HepG2 (cell line): ENCODE measurements around the gene NARF. TPM values are rescaled to one million over a fixed set of nuclear protein-coding genes. Genes with fewer than 3 reads are reported as not detected.

Experiments
- DPF2 ChIP-seq: sonication (generic); formaldehyde crosslinking; IDR thresholded peaks from 2 replicates; pipeline ENCODE4 v1.4.0; 2020; ENCODE audit warnings: mild to moderate bottlenecking, low read depth, missing genetic modification reagents, borderline replicate concordance
- FOSL2 ChIP-seq: sonication (generic); formaldehyde crosslinking; IDR thresholded peaks from 2 replicates; pipeline ENCODE4 v1.4.0; 2020; ENCODE audit warnings: missing genetic modification reagents
- GFI1 ChIP-seq: sonication (generic); formaldehyde crosslinking; IDR thresholded peaks from 2 replicates; pipeline ENCODE4 v1.5.0; 2020; ENCODE audit warnings: missing genetic modification reagents, mild to moderate bottlenecking, borderline replicate concordance
- HNRNPH1 ChIP-seq: fragments of 200-400 bp; formaldehyde crosslinking; optimal IDR thresholded peaks from 2 replicates; pipeline ENCODE3; 2017; ENCODE audit warnings: mild to moderate bottlenecking, low read depth, low read length
- MTA1 ChIP-seq: sonication (generic); formaldehyde crosslinking; IDR thresholded peaks from 2 replicates; pipeline ENCODE4 v1.4.0; 2020; ENCODE audit warnings: missing genetic modification reagents, mild to moderate bottlenecking, borderline replicate concordance
- PHF20 ChIP-seq: sonication (generic); formaldehyde crosslinking; IDR thresholded peaks from 2 replicates; pipeline ENCODE4 v1.5.0; 2020; ENCODE audit warnings: mild to moderate bottlenecking, missing genetic modification reagents
- RAD21 ChIP-seq: fragments of 450-650 bp; formaldehyde crosslinking; IDR thresholded peaks from 2 replicates; pipeline ENCODE4 v1.5.0; 2020; ENCODE audit warnings: mild to moderate bottlenecking
- RARA ChIP-seq: IDR thresholded peaks from 2 replicates; pipeline ENCODE4 v1.6.1; 2016; ENCODE audit warnings: missing genetic modification reagents, missing compliant biosample characterization
- REPIN1 ChIP-seq: sonication (generic); formaldehyde crosslinking; IDR thresholded peaks from 2 replicates; pipeline ENCODE4 v1.8.0; 2022; ENCODE audit warnings: missing genetic modification reagents, low read depth, mild to moderate bottlenecking, borderline replicate concordance
- RFX5 ChIP-seq: IDR thresholded peaks from 2 replicates; pipeline ENCODE4 v1.6.1; 2011; ENCODE audit warnings: low read depth, low read length, improper control_type of control experiment
- ZNF446 ChIP-seq: sonication (generic); formaldehyde crosslinking; IDR thresholded peaks from 2 replicates; pipeline ENCODE4 v1.5.0; 2020; ENCODE audit warnings: mild to moderate bottlenecking, missing genetic modification reagents
- ZNF546 ChIP-seq: sonication (generic); formaldehyde crosslinking; conservative IDR thresholded peaks from 2 replicates; pipeline ENCODE4 v1.8.1; 2023; ENCODE audit warnings: mild to moderate bottlenecking, missing genetic modification reagents
- polyA plus RNA-seq, 8 experiments: library from polyadenylated mRNA; depleted of rRNA in 3 of 8; stranded (reverse) in 7 of 8; unstranded in 1 of 8; fragments of >200 nt; fragmentation: Illumina TruSeq in 4 of 8; extraction: Trizol in 4 of 8; gene quantifications; 2 replicates each; pipeline versions ENCODE4 v1.2.1 to v1.2.3, GENCODE V29; 2011 to 2016; ENCODE audit warnings: low read depth in 4 of 8, missing spikeins in 1 of 8, mixed read lengths in 1 of 8; ENCODE audit not compliant: insufficient read depth in 1 of 8
- total RNA-seq, 5 experiments: library from RNA; depleted of rRNA; stranded (reverse); fragments of >200 nt; fragmentation: Illumina TruSeq; extraction: Trizol; gene quantifications; 2 replicates each; pipeline ENCODE4 v1.2.3, GENCODE V29; 2016; ENCODE audit warnings: low read depth in 1 of 5
- TF ChIP-seq, protein P1 (sequence below): IDR thresholded peaks from 2 replicates; pipeline ENCODE4 v1.6.1; 2012; ENCODE audit warnings: low read length, improper control_type of control experiment
- TF ChIP-seq, protein P2 (sequence below): sonication (generic); IDR thresholded peaks from 2 replicates; pipeline ENCODE4 v1.6.1; 2016; ENCODE audit warnings: low read depth, borderline replicate concordance
- TF ChIP-seq, protein P3 (sequence below): sonication (generic); formaldehyde crosslinking; IDR thresholded peaks from 2 replicates; pipeline ENCODE4 v1.8.1; 2023; ENCODE audit warnings: mild to moderate bottlenecking, inconsistent platforms, moderate library complexity, missing genetic modification reagents, borderline replicate concordance
- TF ChIP-seq, protein P4 (sequence below): sonication (generic); formaldehyde crosslinking; conservative IDR thresholded peaks from 2 replicates; pipeline ENCODE4 v1.8.0; 2022; ENCODE audit warnings: missing genetic modification reagents
- TF ChIP-seq, protein P5 (sequence below): sonication (generic); formaldehyde crosslinking; IDR thresholded peaks from 2 replicates; pipeline ENCODE4 v1.8.0; 2022; ENCODE audit warnings: mild to moderate bottlenecking, missing genetic modification reagents, moderate library complexity
- TF ChIP-seq, protein P6 (sequence below): sonication (generic); formaldehyde crosslinking; IDR thresholded peaks from 2 replicates; pipeline ENCODE4 v1.4.0; 2020; ENCODE audit warnings: missing genetic modification reagents

Gene NARF
- total and polyA plus RNA-seq, 2 of the 13 experiments (the other 11 are each of a cell fraction or from before 2014, with no cell fraction given): 61.1 to 144 TPM

DNA sequence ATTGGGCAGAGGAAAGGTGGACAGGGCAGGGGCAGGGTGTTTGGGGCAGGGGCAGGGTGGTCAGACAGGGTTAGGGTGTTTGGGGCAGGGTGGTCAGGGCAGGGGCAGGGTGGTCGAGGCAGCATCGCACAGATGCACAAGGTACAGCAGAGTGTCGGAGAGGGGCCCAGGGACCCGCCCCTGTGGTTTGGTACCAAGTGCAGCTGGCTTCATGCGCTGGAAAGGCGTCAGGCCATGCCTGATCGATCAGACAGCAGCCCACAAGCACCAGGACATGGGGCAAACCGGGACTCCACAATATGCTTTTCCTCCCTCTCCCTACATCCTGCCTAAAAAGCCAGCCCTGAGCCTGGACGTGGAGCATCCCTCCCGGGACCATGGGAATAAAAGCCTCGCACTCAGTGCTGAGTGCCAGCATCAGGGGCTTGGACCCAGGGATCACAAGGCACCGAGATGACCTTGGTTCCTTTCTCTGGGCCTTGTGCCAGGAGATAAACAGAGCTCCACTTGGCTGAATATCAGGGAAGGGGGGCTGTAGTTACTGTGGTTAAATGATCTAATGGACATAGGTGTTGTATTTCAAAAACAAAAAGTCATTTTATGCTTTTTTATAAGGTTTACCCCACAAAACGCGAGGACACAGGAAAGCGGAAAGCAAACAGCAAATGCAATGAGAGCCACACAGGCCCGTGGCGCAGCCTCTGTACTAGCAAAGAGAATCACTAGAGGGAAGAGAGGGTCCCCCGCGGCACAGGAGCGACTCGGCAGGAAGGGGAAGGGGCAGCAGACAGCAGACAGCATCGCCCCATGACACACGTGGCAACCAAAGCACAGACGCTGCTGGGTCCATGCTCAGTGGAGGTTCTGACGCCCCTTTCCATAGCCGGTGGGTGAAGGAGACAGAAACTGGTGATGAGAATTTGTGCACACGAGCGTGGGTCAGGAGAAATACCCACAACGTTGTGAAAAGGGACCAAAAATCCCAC, 45.7 kb upstream of the NARF start (continued):
- TF ChIP-seq, protein P1, sequence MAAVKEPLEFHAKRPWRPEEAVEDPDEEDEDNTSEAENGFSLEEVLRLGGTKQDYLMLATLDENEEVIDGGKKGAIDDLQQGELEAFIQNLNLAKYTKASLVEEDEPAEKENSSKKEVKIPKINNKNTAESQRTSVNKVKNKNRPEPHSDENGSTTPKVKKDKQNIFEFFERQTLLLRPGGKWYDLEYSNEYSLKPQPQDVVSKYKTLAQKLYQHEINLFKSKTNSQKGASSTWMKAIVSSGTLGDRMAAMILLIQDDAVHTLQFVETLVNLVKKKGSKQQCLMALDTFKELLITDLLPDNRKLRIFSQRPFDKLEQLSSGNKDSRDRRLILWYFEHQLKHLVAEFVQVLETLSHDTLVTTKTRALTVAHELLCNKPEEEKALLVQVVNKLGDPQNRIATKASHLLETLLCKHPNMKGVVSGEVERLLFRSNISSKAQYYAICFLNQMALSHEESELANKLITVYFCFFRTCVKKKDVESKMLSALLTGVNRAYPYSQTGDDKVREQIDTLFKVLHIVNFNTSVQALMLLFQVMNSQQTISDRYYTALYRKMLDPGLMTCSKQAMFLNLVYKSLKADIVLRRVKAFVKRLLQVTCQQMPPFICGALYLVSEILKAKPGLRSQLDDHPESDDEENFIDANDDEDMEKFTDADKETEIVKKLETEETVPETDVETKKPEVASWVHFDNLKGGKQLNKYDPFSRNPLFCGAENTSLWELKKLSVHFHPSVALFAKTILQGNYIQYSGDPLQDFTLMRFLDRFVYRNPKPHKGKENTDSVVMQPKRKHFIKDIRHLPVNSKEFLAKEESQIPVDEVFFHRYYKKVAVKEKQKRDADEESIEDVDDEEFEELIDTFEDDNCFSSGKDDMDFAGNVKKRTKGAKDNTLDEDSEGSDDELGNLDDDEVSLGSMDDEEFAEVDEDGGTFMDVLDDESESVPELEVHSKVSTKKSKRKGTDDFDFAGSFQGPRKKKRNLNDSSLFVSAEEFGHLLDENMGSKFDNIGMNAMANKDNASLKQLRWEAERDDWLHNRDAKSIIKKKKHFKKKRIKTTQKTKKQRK: no peak
- TF ChIP-seq GFI1 (CRISPR knock-in tag): no peak
- peak; percentile 65; the same call in 1 of the 2 replicates for TF ChIP-seq REPIN1 (CRISPR knock-in tag)
- TF ChIP-seq, protein P2, sequence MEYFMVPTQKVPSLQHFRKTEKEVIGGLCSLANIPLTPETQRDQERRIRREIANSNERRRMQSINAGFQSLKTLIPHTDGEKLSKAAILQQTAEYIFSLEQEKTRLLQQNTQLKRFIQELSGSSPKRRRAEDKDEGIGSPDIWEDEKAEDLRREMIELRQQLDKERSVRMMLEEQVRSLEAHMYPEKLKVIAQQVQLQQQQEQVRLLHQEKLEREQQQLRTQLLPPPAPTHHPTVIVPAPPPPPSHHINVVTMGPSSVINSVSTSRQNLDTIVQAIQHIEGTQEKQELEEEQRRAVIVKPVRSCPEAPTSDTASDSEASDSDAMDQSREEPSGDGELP: no peak
- no peak for TF ChIP-seq RFX5
- no peak for TF ChIP-seq PHF20 (CRISPR knock-in tag)
- TF ChIP-seq DPF2 (CRISPR knock-in tag): peak; percentile 29; the same call in 1 of the 2 replicates
- no peak for TF ChIP-seq HNRNPH1
- peak; percentile 59; the same call in 1 of the 2 replicates for TF ChIP-seq RARA
- TF ChIP-seq ZNF446: no peak
- TF ChIP-seq, protein P3, sequence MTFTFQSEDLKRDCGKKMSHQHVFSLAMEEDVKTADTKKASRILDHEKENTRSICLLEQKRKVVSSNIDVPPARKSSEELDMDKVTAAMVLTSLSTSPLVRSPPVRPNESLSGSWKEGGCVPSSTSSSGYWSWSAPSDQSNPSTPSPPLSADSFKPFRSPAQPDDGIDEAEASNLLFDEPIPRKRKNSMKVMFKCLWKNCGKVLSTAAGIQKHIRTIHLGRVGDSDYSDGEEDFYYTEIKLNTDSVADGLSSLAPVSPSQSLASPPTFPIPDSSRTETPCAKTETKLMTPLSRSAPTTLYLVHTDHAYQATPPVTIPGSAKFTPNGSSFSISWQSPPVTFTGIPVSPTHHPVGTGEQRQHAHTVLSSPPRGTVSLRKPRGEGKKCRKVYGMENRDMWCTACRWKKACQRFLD (CRISPR knock-in tag): no peak
- TF ChIP-seq, protein P4, sequence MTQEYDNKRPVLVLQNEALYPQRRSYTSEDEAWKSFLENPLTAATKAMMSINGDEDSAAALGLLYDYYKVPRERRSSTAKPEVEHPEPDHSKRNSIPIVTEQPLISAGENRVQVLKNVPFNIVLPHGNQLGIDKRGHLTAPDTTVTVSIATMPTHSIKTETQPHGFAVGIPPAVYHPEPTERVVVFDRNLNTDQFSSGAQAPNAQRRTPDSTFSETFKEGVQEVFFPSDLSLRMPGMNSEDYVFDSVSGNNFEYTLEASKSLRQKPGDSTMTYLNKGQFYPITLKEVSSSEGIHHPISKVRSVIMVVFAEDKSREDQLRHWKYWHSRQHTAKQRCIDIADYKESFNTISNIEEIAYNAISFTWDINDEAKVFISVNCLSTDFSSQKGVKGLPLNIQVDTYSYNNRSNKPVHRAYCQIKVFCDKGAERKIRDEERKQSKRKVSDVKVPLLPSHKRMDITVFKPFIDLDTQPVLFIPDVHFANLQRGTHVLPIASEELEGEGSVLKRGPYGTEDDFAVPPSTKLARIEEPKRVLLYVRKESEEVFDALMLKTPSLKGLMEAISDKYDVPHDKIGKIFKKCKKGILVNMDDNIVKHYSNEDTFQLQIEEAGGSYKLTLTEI (CRISPR knock-in tag): no peak
- TF ChIP-seq, protein P5, sequence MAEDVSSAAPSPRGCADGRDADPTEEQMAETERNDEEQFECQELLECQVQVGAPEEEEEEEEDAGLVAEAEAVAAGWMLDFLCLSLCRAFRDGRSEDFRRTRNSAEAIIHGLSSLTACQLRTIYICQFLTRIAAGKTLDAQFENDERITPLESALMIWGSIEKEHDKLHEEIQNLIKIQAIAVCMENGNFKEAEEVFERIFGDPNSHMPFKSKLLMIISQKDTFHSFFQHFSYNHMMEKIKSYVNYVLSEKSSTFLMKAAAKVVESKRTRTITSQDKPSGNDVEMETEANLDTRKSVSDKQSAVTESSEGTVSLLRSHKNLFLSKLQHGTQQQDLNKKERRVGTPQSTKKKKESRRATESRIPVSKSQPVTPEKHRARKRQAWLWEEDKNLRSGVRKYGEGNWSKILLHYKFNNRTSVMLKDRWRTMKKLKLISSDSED (CRISPR knock-in tag): no peak
- TF ChIP-seq, protein P6, sequence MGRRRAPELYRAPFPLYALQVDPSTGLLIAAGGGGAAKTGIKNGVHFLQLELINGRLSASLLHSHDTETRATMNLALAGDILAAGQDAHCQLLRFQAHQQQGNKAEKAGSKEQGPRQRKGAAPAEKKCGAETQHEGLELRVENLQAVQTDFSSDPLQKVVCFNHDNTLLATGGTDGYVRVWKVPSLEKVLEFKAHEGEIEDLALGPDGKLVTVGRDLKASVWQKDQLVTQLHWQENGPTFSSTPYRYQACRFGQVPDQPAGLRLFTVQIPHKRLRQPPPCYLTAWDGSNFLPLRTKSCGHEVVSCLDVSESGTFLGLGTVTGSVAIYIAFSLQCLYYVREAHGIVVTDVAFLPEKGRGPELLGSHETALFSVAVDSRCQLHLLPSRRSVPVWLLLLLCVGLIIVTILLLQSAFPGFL (CRISPR knock-in tag): no peak
- TF ChIP-seq RAD21: no peak
- TF ChIP-seq ZNF546 (CRISPR knock-in tag): no peak
- no peak; the same call in 1 of the 2 replicates for TF ChIP-seq FOSL2 (CRISPR knock-in tag)
- 0 out of 2 replicates have a peak, but pooled peaks have one; percentile 22 for TF ChIP-seq MTA1 (CRISPR knock-in tag)
